Amygdala (tissue), 56 donors: ENCODE results near the gene LRP8.
A peak's percentile ranks its signal among the peaks of the same experiment; 100 is the strongest.

Experiments used
- DNase-seq, 56 donors: peaks; one replicate each; lab custom pipeline; 2025; lab: John Stamatoyannopoulos, UW

The LRP8 gene

DNA sequence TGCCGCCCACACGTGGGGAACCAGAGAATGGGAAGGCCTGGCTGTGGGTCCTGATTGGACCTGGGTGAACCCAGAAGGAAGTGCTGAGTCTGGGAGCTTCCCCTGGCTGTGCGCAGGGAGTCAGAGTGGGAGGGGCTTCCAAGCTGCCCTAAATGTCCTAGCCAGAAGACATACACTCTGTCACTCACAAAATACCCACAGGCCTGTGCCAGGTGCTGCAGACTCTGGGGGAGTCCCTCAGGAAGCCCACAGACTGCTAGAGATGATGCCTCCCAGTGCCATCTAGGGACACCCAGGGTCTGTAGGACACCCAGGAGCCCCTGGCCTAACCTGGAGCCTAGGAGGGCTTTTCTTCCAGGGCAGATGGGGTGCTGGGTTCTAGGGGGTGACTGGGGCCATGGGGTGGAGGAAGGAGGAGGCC lies 33.7 kb upstream of the LRP8 start:
- no peak for DNase-seq

- no peak for DNase-seq
These were observed 32.0 kb upstream of the LRP8 start for GRCh38 chr1:53359934-53360276.

DNA sequence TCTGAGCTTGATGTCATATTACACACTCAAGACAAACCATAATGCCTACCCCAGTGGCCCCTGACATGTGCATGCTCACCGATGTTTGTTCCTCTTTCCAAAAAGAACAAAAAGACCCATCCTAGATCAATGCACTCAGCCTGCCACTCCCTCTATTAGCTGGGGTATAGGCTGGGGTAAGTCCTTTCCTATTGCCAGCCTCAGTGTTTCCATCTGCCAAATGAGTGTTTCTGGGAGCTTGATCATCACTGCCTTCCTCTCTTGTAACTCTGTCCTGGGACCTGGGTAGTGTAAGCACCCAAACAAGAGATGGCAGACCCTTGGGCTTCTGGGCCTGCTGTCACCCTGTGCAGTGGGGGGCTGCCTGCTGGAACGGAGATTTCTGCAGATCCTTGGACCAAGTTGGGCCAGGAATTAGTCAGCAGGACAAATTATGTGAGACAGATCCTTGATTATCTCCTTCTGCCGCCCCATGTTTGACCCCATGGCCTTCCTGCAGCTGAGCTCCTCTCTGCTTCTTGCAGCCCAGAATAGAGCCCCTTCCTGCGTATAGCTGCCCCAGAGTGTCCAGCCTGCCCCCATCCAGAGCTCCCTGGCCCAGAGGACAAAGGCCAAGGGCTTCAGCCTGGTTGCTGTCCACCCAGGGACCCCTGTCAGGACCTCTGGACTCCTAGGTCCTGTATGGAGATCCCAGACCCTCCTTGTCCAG lies 31.5 kb upstream of the LRP8 start:
- no peak for DNase-seq

DNA sequence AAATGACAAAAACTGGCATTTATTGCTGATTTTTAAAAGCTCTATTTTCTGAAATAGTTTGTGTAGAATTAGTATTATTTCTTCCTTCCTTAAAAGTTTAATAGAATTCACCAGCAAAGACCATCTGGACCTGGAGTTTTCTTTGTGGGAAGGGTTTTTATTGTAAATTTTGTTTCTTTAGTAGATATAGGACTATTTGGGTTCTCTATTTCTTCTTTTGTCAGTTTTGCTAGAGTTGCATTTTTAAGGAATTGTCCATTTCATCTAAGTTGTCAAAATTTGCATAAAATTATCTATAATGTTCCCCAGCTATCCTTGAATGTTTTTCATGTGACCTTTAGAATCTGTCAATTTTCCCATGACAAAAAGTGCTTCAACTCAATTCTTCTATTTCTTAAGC lies 28.8 kb upstream of the LRP8 start:
- DNase-seq = no peak

GRCh38 chr1:53354119-53354518 lies 26.2 kb upstream of the LRP8 start:
- DNase-seq = no peak

- DNase-seq = no peak
These were observed 24.7 kb upstream of the LRP8 start for GRCh38 chr1:53352561-53352960.

DNA sequence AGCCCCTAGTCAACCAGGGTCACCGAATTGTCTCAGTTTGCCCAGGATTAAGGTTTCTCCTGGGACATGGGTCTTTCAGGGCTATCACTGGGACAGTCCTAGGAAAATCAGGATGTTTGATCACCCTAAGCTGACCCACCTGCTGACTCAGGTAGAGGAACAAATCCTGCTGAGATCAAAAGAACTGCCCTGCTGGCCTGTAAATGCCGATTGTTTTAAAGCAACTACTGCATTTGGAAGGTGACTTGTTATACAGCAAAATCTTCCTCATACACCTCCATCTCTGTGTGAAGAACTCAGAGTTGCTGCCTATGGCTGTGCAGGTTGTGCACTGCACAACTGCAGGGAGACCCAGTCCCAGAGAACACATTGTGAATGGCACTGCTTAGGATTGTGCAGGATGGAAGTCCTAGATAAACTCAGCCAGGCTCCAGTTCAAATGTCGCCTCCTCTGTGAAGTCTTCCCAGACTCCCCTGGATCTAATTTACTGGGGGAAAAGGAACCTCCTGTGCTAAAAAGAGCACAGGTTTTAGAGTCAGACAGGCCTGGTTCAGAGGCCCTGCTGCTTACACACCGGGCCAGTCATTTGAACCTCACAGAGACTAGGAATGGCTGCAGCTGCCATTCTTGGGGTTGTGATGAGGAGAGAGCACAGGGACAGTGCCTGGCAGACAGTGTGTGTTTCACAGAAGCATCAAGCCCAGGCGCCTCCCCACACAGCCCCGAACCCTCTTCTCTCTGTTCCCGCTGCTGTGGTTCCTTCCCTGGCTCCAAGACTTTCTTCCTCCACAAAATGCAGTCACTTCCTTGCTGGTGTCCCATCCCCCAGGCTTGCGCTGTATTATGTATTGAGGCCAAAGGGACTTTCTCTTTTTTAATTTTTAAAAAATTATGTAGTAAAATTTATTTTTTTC lies 23.2 kb upstream of the LRP8 start:
- no peak for DNase-seq

- no peak for DNase-seq
These were observed 22.3 kb upstream of the LRP8 start for GRCh38 chr1:53349968-53350852.

- no peak for DNase-seq
These were observed 21.5 kb upstream of the LRP8 start for GRCh38 chr1:53349369-53349835.

GRCh38 chr1:53348486-53349368 lies 20.9 kb upstream of the LRP8 start:
- no peak for DNase-seq

DNA sequence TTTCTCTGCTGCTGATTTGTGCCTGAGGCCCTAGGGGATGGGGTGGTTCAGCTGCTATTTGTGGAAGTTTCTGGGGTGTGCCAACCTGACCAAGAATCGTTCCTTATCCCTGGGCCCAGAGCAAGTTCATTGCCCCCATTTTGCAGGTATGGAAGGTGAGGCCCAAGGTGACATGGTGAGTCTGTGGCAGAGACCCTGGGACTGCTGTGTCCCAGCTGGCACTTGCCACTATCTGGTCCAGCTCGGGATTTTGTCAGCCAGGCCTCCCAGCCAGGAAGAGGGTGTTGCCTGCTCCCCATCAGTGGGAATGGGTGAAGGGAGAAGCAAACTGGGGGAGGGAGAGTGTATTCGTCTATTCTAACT lies 18.9 kb upstream of the LRP8 start:
- DNase-seq = no peak

- DNase-seq = no peak
These were observed 18.3 kb upstream of the LRP8 start for GRCh38 chr1:53345996-53346813.

- DNase-seq = peak in 1 of 56 donors; percentile 17
These were observed 17.3 kb upstream of the LRP8 start for GRCh38 chr1:53344921-53345838.

GRCh38 chr1:53343831-53344668 lies 16.2 kb upstream of the LRP8 start:
- no peak for DNase-seq

GRCh38 chr1:53342735-53343470 lies 15.0 kb upstream of the LRP8 start:
- no peak for DNase-seq
